Measurements from ENCODE around the gene CUL7. TPM values are rescaled to one million over a fixed set of nuclear protein-coding genes. Genes with fewer than 3 reads are reported as not detected.
A peak's percentile ranks its signal among the peaks of the same experiment; 100 is the strongest.

CUL7 gene
- total and polyA plus RNA-seq, 8 donors: 22.0 to 54.3 (median 42.7) TPM

DNA sequence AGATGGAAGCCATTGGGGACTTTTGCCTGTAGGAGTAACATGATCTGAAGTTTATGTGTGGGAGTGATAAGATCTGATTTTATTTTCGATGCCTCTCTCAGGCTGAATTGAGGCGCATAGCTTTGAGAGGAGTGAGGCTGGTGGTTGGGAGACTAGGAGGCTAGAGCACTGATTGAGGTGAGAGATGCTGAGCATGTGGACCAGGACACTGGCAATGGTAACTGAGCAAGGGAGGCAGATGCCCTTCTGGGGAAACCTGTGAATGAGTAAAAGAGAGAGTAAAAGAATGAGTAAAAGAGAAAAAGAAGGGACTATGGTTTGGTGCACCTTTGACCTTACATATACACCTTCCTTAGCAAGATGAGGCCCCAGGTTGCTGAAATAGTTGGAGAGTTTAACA, 29.2 kb downstream of the CUL7 start:
- Histone ChIP-seq H3K27me3 (no peaks in the 10 kb centered on the region), H3K4me3 (no peak overlapping the region), H3K27ac (no peak overlapping the region), H3K4me1 (peaks cover 0 to 29% of the 10 kb centered on the region in 2 donors), H3K9me3 (no peaks in the 10 kb centered on the region), H3K36me3 (peaks cover 0 to 60% of the 10 kb centered on the region in 2 donors)
- ATAC-seq: no peak
- intact Hi-C loops (cut with DNase I): no loop called here
- TF ChIP-seq, protein P1, sequence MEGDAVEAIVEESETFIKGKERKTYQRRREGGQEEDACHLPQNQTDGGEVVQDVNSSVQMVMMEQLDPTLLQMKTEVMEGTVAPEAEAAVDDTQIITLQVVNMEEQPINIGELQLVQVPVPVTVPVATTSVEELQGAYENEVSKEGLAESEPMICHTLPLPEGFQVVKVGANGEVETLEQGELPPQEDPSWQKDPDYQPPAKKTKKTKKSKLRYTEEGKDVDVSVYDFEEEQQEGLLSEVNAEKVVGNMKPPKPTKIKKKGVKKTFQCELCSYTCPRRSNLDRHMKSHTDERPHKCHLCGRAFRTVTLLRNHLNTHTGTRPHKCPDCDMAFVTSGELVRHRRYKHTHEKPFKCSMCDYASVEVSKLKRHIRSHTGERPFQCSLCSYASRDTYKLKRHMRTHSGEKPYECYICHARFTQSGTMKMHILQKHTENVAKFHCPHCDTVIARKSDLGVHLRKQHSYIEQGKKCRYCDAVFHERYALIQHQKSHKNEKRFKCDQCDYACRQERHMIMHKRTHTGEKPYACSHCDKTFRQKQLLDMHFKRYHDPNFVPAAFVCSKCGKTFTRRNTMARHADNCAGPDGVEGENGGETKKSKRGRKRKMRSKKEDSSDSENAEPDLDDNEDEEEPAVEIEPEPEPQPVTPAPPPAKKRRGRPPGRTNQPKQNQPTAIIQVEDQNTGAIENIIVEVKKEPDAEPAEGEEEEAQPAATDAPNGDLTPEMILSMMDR (IDR thresholded peaks at IDR 0.05): no peak
- DNase-seq: no peak

DNA sequence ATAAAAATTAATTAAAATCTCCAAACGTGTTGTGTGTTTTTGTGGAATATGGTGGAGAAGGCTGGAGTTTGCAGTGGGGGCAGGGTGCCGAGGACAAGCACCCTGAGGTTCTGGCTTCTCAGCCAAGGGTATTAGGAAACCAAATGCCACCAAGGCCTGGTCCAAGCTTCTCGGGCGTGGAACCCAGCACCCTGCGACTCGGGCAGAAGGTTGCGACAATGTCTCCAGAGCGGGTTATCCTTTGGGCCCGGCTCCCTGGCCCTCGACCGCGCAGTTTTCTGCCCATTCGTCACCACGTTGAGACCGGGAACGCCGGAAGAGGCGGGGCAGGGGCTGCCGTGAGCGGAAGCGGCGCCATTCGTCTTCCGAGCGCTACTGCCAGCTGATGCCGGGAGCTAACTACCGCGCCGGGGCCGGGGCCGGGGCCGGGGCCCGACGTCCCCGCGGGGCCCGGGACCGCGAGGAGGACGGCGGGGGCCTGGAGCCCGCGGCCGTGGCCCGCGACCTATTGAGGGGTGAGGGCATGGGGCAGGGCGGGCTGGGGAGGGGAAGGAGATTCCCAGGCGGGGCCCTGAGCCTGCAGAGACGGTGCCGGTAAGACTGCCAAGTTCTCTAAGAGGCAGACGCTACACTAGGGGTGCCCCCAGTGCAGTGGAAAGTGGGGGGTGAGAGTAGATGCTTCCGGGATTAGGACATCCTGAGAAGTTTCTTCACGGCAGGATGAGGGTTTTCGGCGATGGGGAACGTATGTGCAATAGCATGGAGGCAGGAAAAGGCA, 32.2 kb downstream of the CUL7 start, which contains the start of gene RRP36:
RRP36 (plus strand) TSS at position 354 of the 778 bp plus-strand sequence; CDS start at position 386, 32 bp downstream.
- Histone ChIP-seq H3K36me3 (peaks cover 0 to 54% of the 10 kb centered on the region in 2 donors), H3K4me1 (peaks cover 0 to 42% of the 10 kb centered on the region in 2 donors), H3K4me3 (peak within 1 kb of the TSS; percentile 88 to 93), H3K9me3 (no peaks in the 10 kb centered on the region), H3K27ac (peak within 1 kb of the TSS; percentile 81 to 89), H3K27me3 (no peaks in the 10 kb centered on the region)
- ATAC-seq (peak; percentile 95), DNase-seq (peak; percentile 75 to 97 (median 81))
- TF ChIP-seq, protein P1 (IDR thresholded peaks at IDR 0.05): no peak
- intact Hi-C loops (cut with DNase I): no loop called here

DNA sequence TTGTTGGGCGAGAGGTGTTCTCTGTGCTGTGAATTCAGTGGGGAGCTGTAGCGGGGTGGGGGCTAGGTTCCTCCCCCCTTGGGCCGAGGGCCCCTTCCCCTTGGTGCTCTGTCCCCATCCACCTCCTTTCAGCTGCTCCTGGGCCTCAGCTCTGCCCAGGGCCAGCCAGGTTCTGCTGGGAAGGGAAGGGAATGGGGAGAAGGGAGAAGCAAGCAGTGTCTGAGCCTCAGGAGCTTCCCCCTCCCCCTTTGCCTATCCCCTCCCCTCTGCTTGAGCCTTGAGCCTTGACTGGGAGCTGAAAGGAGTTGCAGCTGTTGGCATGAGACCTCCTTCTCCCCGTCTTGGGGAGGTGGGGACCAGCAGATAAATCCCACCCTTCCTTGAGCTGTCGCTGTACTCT, 32.8 kb downstream of the CUL7 start:
- peak in 1 of 4 donors; percentile 54 for DNase-seq
- intact Hi-C loops (cut with DNase I): no loop called here
- no peaks in the 10 kb centered on the region for H3K9me3 ChIP-seq
- peaks cover 0 to 48% of the 10 kb centered on the region in 2 donors for H3K4me1 ChIP-seq
- H3K4me3 ChIP-seq: peak overlapping the region; percentile 88 to 93
- no peaks in the 10 kb centered on the region for H3K27me3 ChIP-seq
- ATAC-seq: peak; percentile 26
- peak overlapping the region; percentile 81 to 89 for H3K27ac ChIP-seq
- TF ChIP-seq, protein P1 (IDR thresholded peaks at IDR 0.05): no peak
- peaks cover 0 to 48% of the 10 kb centered on the region in 2 donors for H3K36me3 ChIP-seq

DNA sequence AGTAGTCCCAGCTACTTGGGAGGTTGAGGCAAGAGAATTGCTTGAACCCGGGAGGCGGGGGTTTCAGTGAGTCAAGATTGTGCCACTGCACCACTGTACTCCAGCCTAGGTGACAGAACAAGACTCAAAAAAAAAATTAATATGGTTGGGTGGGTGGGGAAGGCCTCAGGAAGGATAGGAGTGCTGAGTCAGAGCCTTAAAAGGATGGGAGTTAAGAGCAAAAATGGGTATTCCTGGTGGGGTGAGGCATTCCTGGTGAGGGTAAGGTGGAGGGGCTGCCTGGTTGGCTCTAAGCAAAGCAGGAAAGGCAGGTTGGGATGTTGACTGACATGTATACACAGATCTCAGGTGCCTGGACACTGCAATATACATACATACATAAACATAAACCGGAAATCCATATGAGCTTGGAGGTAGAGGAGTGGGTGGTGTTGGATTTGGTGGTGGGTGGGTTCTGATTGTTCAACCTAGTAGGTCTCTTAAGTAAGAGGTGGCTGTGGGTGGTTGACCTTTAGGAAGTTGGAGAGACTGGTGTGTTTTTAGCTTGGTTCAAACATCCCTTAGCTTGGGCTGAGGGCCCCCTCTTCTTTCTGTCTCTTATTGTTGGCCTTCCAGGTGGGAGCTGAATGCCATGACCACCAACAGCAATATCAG, 33.5 kb downstream of the CUL7 start:
- no peaks in the 10 kb centered on the region for H3K27me3 ChIP-seq
- H3K9me3 ChIP-seq: no peaks in the 10 kb centered on the region
- H3K36me3 ChIP-seq: peaks cover 0 to 41% of the 10 kb centered on the region in 2 donors
- H3K4me3 ChIP-seq: no peak overlapping the region
- TF ChIP-seq, protein P1 (IDR thresholded peaks at IDR 0.05): no peak
- ATAC-seq: no peak
- no peak for DNase-seq
- no peak overlapping the region for H3K27ac ChIP-seq
- peaks cover 6 to 55% of the 10 kb centered on the region in 2 donors for H3K4me1 ChIP-seq
- intact Hi-C loops (cut with DNase I): no loop called here

DNA sequence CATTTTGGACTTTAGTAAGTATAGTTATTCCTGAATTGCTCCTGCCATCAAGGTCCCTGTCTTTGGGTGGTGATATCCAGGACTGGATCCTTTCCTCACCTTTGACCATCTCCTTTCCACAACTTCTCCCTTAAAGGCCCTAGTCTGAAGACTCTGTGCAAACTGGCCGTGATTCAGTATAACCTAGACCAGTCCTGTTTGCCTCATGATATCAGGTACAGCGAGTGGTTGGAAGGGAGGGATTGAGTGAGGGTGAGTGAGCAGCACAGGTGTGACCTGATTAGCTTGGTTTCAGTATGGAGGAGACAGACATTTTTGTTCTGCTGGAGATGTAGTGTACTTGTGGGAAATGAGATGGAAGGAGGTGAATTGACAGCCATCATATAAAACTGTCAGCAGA, 34.5 kb downstream of the CUL7 start:
- TF ChIP-seq, protein P1 (IDR thresholded peaks at IDR 0.05): no peak
- intact Hi-C loops (cut with DNase I): no loop called here

More for the DNA sequence above, 34.5 kb downstream of the CUL7 start:
- H3K27me3 ChIP-seq: no peaks in the 10 kb centered on the region
- no peaks in the 10 kb centered on the region for H3K9me3 ChIP-seq
- H3K27ac ChIP-seq: no peak overlapping the region
- H3K4me1 ChIP-seq: peaks cover 7 to 63% of the 10 kb centered on the region in 2 donors
- H3K36me3 ChIP-seq: peaks cover 0 to 31% of the 10 kb centered on the region in 2 donors
- no peak for DNase-seq
- no peak for ATAC-seq
- H3K4me3 ChIP-seq: no peak overlapping the region
